PC-3 (cell line): ENCODE results near the gene MARCHF9.

Experiments used
- CTCF ChIP-seq: fragments of 300-600 bp; sonication (generic); conservative IDR thresholded peaks from 2 replicates; pipeline ENCODE4 v1.5.1; 2017; ENCODE audit warnings: antibody characterized with exemption, low read depth, mild to moderate bottlenecking, low read length
- EZH2phosphoT487 ChIP-seq: fragments of 300-600 bp; sonication (generic); IDR thresholded peaks from 2 replicates; pipeline ENCODE4 v1.6.1; 2018; ENCODE audit warnings: mild to moderate bottlenecking, antibody characterized with exemption, low read length, borderline replicate concordance

- no peak for TF ChIP-seq CTCF
- no peak for TF ChIP-seq EZH2phosphoT487
Observed at GRCh38 chr12:57800965-57801364, 46.1 kb downstream of the MARCHF9 start.
